GM21528 (cell line): ENCODE results near the gene VEGFA.
"Not testable (repeated sequence)": the region's sequence is repeated elsewhere in the genome, so short reads cannot be mapped to it uniquely, and the experiment has no call there.

Experiments used
- ATAC-seq: cut with Tn5 transposase; IDR thresholded peaks from one replicate; pipeline ENCODE4 v1.9.1; 2021; ENCODE audit warnings: mild to moderate bottlenecking, moderate library complexity; ENCODE audit not compliant: unreplicated experiment, low FRiP score

Gene VEGFA

GRCh38 chr6:43818973-43819372 is 49.0 kb downstream of the VEGFA start:
- ATAC-seq, result not testable (repeated sequence)

GRCh38 chr6:43819958-43820357 is 49.9 kb downstream of the VEGFA start:
- no peak for ATAC-seq

GRCh38 chr6:43820486-43820885 is 50.5 kb downstream of the VEGFA start:
- no peak for ATAC-seq

- no peak for ATAC-seq
These were observed 51.3 kb downstream of the VEGFA start for GRCh38 chr6:43821101-43821886.

- ATAC-seq, result no peak
These were observed 53.4 kb downstream of the VEGFA start for GRCh38 chr6:43823390-43823789.

- ATAC-seq, result no peak
These were observed 54.1 kb downstream of the VEGFA start for GRCh38 chr6:43823879-43824702.

- no peak for ATAC-seq
These were observed 54.7 kb downstream of the VEGFA start for GRCh38 chr6:43824703-43825064.

GRCh38 chr6:43825187-43826115 is 55.4 kb downstream of the VEGFA start:
- no peak for ATAC-seq

GRCh38 chr6:43826730-43827129 is 56.7 kb downstream of the VEGFA start:
- ATAC-seq, result no peak

GRCh38 chr6:43827898-43828297 is 57.9 kb downstream of the VEGFA start:
- ATAC-seq, result no peak

- no peak for ATAC-seq
These were observed 58.7 kb downstream of the VEGFA start for GRCh38 chr6:43828711-43829110.

- ATAC-seq, result no peak
These were observed 59.5 kb downstream of the VEGFA start for GRCh38 chr6:43829470-43829869.

GRCh38 chr6:43830775-43831174 is 60.8 kb downstream of the VEGFA start:
- no peak for ATAC-seq

GRCh38 chr6:43831191-43831590 is 61.2 kb downstream of the VEGFA start:
- no peak for ATAC-seq

- ATAC-seq, result no peak
These were observed 63.4 kb downstream of the VEGFA start for GRCh38 chr6:43833223-43833995.

GRCh38 chr6:43833996-43834390 is 64.0 kb downstream of the VEGFA start:
- ATAC-seq, result no peak

GRCh38 chr6:43834528-43835155 is 64.6 kb downstream of the VEGFA start:
- ATAC-seq, result no peak

- ATAC-seq, result no peak
These were observed 65.9 kb downstream of the VEGFA start for GRCh38 chr6:43835872-43836419.
